ENCODE measurements around the gene CETN3. TPM values are rescaled to one million over a fixed set of nuclear protein-coding genes. Genes with fewer than 3 reads are reported as not detected.

CETN3 gene
- total RNA-seq, 1 donor from 2014 or later, result 27.8 TPM

GRCh38 chr5:90395005-90395404, 14.6 kb downstream of the CETN3 start:
- H3K27ac ChIP-seq (replicated peaks), result no peak overlapping the region
- H3K4me3 ChIP-seq, result no peak overlapping the region
- no peaks in the 10 kb centered on the region for H3K9me3 ChIP-seq (replicated peaks)
- intact Hi-C loops (cut with micrococcal nuclease), result no loop called here
- DNase-seq, result no peak
- TF ChIP-seq CTCF (IDR thresholded peaks at IDR 0.05; ENCODE audit: borderline replicate concordance), result no peak
- H3K27me3 ChIP-seq (ENCODE audit: low read depth), result no peaks in the 10 kb centered on the region
- peaks cover 21% of the 10 kb centered on the region for H3K4me1 ChIP-seq
- peaks cover 33% of the 10 kb centered on the region for H3K36me3 ChIP-seq

- H3K36me3 ChIP-seq, result peaks cover 20% of the 10 kb centered on the region
- H3K27me3 ChIP-seq (ENCODE audit: low read depth), result no peaks in the 10 kb centered on the region
- DNase-seq, result no peak
- no peak overlapping the region for H3K27ac ChIP-seq (replicated peaks)
- peaks cover 7% of the 10 kb centered on the region for H3K4me1 ChIP-seq
- H3K4me3 ChIP-seq, result no peak overlapping the region
- intact Hi-C loops (cut with micrococcal nuclease), result no loop called here
- TF ChIP-seq CTCF (IDR thresholded peaks at IDR 0.05; ENCODE audit: borderline replicate concordance), result no peak
- H3K9me3 ChIP-seq (replicated peaks), result no peaks in the 10 kb centered on the region
Observed at GRCh38 chr5:90390928-90391327, 18.6 kb downstream of the CETN3 start.

GRCh38 chr5:90390326-90390725, 19.2 kb downstream of the CETN3 start:
- Histone ChIP-seq H3K27me3 (ENCODE audit: low read depth) (no peaks in the 10 kb centered on the region), H3K4me3 (no peak overlapping the region), H3K9me3 (replicated peaks) (no peaks in the 10 kb centered on the region), H3K27ac (replicated peaks) (no peak overlapping the region), H3K4me1 (peaks cover 7% of the 10 kb centered on the region), H3K36me3 (peaks cover 20% of the 10 kb centered on the region)
- no peak for TF ChIP-seq CTCF (IDR thresholded peaks at IDR 0.05; ENCODE audit: borderline replicate concordance)
- intact Hi-C loops (cut with micrococcal nuclease), result no loop called here
- DNase-seq, result no peak

DNA sequence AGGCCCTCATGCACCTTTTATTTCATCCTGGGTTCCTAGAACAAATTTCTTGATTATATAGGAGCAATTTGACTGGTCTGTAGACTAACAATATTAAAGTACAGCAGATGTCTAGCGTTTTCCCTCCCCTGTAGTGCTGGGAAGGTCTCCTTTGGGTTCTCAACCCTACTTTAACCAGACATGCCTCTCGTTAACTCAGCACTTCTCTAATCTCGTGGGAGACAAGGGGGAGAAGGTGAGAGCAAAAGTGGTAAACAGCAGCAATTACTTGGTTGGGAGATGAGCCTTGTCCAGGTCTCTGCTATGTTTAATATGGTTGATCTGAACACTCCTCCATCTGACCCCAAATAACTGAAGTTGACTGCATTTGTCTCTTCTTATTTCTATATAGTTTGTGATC, 22.0 kb downstream of the CETN3 start:
- Histone ChIP-seq H3K4me3 (no peak overlapping the region), H3K4me1 (peaks cover 7% of the 10 kb centered on the region), H3K27ac (replicated peaks) (no peak overlapping the region), H3K9me3 (replicated peaks) (peaks cover 5% of the 10 kb centered on the region), H3K27me3 (ENCODE audit: low read depth) (no peaks in the 10 kb centered on the region), H3K36me3 (peaks cover 4% of the 10 kb centered on the region)
- DNase-seq, result no peak
- intact Hi-C loops (cut with micrococcal nuclease), result no loop called here
- TF ChIP-seq CTCF (IDR thresholded peaks at IDR 0.05; ENCODE audit: borderline replicate concordance), result no peak

DNA sequence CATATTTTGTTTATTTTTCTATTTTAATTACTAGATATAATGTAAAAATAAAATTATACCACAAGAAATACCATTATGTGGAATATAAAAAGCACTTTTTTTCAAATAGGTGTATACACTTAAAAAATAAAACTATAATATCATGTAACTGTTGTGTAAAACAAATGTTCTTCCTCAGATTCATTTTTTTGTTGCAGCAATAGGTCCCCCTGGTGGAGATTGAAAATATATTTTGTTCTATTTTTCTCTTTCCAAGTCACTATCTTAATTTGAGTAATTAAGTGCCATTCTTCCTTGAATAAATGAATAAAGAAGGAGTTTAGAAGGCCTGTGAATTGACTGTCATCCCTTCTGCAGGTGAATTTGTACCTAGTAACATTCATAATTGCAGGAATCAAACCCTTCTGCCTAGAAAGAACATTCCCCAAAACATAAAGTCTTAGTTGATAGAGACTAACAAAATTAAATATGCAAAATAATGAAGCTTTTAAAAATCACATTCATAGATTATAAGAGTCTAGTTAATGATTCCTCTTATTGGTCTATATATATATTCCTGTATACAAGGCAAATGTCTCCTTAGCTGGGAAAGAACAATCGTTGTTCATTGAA, 23.4 kb downstream of the CETN3 start:
- H3K36me3 ChIP-seq, result no peaks in the 10 kb centered on the region
- H3K27me3 ChIP-seq (ENCODE audit: low read depth), result no peaks in the 10 kb centered on the region
- H3K9me3 ChIP-seq (replicated peaks), result peaks cover 5% of the 10 kb centered on the region
- peak; percentile 53 for TF ChIP-seq CTCF (IDR thresholded peaks at IDR 0.05; ENCODE audit: borderline replicate concordance)
- intact Hi-C loops (cut with micrococcal nuclease), result no loop called here
- no peak overlapping the region for H3K4me3 ChIP-seq
- H3K27ac ChIP-seq (replicated peaks), result no peak overlapping the region
- H3K4me1 ChIP-seq, result peaks cover 7% of the 10 kb centered on the region
- no peak for DNase-seq

Data from left ventricle myocardium inferior (tissue), 1 donor.